ENCODE data around the gene CRMP1.

The CRMP1 gene

GRCh38 chr4:5798946-5799345 is 93.9 kb downstream of the CRMP1 start:
- Histone ChIP-seq H3K27ac (ENCODE audit: insufficient read depth in 1 of 2, low read depth in 1 of 2, low read length in 2 of 2, poor library complexity in 1 of 2, severe bottlenecking in 2 of 2) (no peak overlapping the region), H3K9me3 (ENCODE audit: control extremely low read depth in 1 of 5, control insufficient read depth in 4 of 5, insufficient read depth in 2 of 5, low read depth in 1 of 5, low read length in 4 of 5) (no peaks in the 10 kb centered on the region), H3K4me3 (ENCODE audit: control insufficient read depth in 1 of 7, extremely low read depth in 1 of 7, insufficient read depth in 4 of 7, low read depth in 2 of 7, low read length in 6 of 7) (no peak overlapping the region), H3K27me3 (replicated peaks in 2 of 5; ENCODE audit: control insufficient read depth in 4 of 5, insufficient read depth in 5 of 5, low read length in 4 of 5) (no peaks in the 10 kb centered on the region), H3K4me1 (ENCODE audit: control extremely low read depth in 1 of 4, control insufficient read depth in 4 of 4, insufficient read depth in 4 of 4, low read length in 3 of 4) (no peaks in the 10 kb centered on the region), H3K36me3 (ENCODE audit: control insufficient read depth in 4 of 4, insufficient read depth in 4 of 4, low read length in 3 of 4) (peaks cover 0 to 6% (median 2%) of the 10 kb centered on the region in 4 experiments)
- no peak for DNase-seq
- CTCF ChIA-PET, result interaction anchor here (0.8 kb wide), 1 partner anchor 931 kb away, joined by 3 read pairs; no protein-coding TSS in a partner anchor
- POLR2A ChIA-PET, result no interaction called here
- 92% methylated on average over 8 of the region's 11 CpGs for WGBS (ENCODE audit: insufficient coverage)

GRCh38 chr4:5798462-5798861 is 94.4 kb downstream of the CRMP1 start:
- Histone ChIP-seq H3K4me1 (ENCODE audit: control extremely low read depth in 1 of 4, control insufficient read depth in 4 of 4, insufficient read depth in 4 of 4, low read length in 3 of 4) (no peaks in the 10 kb centered on the region), H3K4me3 (ENCODE audit: control insufficient read depth in 1 of 7, extremely low read depth in 1 of 7, insufficient read depth in 4 of 7, low read depth in 2 of 7, low read length in 6 of 7) (no peak overlapping the region), H3K9me3 (ENCODE audit: control extremely low read depth in 1 of 5, control insufficient read depth in 4 of 5, insufficient read depth in 2 of 5, low read depth in 1 of 5, low read length in 4 of 5) (no peaks in the 10 kb centered on the region), H3K27ac (ENCODE audit: insufficient read depth in 1 of 2, low read depth in 1 of 2, low read length in 2 of 2, poor library complexity in 1 of 2, severe bottlenecking in 2 of 2) (no peak overlapping the region), H3K27me3 (replicated peaks in 2 of 5; ENCODE audit: control insufficient read depth in 4 of 5, insufficient read depth in 5 of 5, low read length in 4 of 5) (no peaks in the 10 kb centered on the region), H3K36me3 (ENCODE audit: control insufficient read depth in 4 of 4, insufficient read depth in 4 of 4, low read length in 3 of 4) (peaks cover 0 to 6% (median 2%) of the 10 kb centered on the region in 4 experiments)
- 95% methylated on average over 11 of the region's 11 CpGs for WGBS (ENCODE audit: insufficient coverage)
- ChIA-PET POLR2A (no interaction called here), CTCF (interaction anchor here (0.8 kb wide), 1 partner anchor 931 kb away, joined by 3 read pairs; no protein-coding TSS in a partner anchor)
- DNase-seq, result no peak

- Histone ChIP-seq H3K4me3 (ENCODE audit: control insufficient read depth in 1 of 7, extremely low read depth in 1 of 7, insufficient read depth in 4 of 7, low read depth in 2 of 7, low read length in 6 of 7) (no peak overlapping the region), H3K36me3 (ENCODE audit: control insufficient read depth in 4 of 4, insufficient read depth in 4 of 4, low read length in 3 of 4) (peaks cover 0 to 6% (median 0%) of the 10 kb centered on the region in 4 experiments), H3K4me1 (ENCODE audit: control extremely low read depth in 1 of 4, control insufficient read depth in 4 of 4, insufficient read depth in 4 of 4, low read length in 3 of 4) (no peaks in the 10 kb centered on the region), H3K9me3 (ENCODE audit: control extremely low read depth in 1 of 5, control insufficient read depth in 4 of 5, insufficient read depth in 2 of 5, low read depth in 1 of 5, low read length in 4 of 5) (no peaks in the 10 kb centered on the region), H3K27me3 (replicated peaks in 2 of 5; ENCODE audit: control insufficient read depth in 4 of 5, insufficient read depth in 5 of 5, low read length in 4 of 5) (no peaks in the 10 kb centered on the region), H3K27ac (ENCODE audit: insufficient read depth in 1 of 2, low read depth in 1 of 2, low read length in 2 of 2, poor library complexity in 1 of 2, severe bottlenecking in 2 of 2) (no peak overlapping the region)
- no peak for DNase-seq
- ChIA-PET CTCF (interaction anchor here (1.3 kb wide), 1 partner anchor 13 kb away, joined by 3 read pairs; no protein-coding TSS in a partner anchor), POLR2A (no interaction called here)
- WGBS (ENCODE audit: insufficient coverage), result 87% methylated on average over 5 of the region's 6 CpGs
These were observed 95.0 kb downstream of the CRMP1 start for GRCh38 chr4:5797866-5798265.

- Histone ChIP-seq H3K4me3 (ENCODE audit: control insufficient read depth in 1 of 7, extremely low read depth in 1 of 7, insufficient read depth in 4 of 7, low read depth in 2 of 7, low read length in 6 of 7) (no peak overlapping the region), H3K36me3 (ENCODE audit: control insufficient read depth in 4 of 4, insufficient read depth in 4 of 4, low read length in 3 of 4) (peaks cover 0 to 3% (median 0%) of the 10 kb centered on the region in 4 experiments), H3K9me3 (ENCODE audit: control extremely low read depth in 1 of 5, control insufficient read depth in 4 of 5, insufficient read depth in 2 of 5, low read depth in 1 of 5, low read length in 4 of 5) (no peaks in the 10 kb centered on the region), H3K27me3 (replicated peaks in 2 of 5; ENCODE audit: control insufficient read depth in 4 of 5, insufficient read depth in 5 of 5, low read length in 4 of 5) (no peaks in the 10 kb centered on the region), H3K27ac (ENCODE audit: insufficient read depth in 1 of 2, low read depth in 1 of 2, low read length in 2 of 2, poor library complexity in 1 of 2, severe bottlenecking in 2 of 2) (no peak overlapping the region), H3K4me1 (ENCODE audit: control extremely low read depth in 1 of 4, control insufficient read depth in 4 of 4, insufficient read depth in 4 of 4, low read length in 3 of 4) (no peaks in the 10 kb centered on the region)
- ChIA-PET POLR2A (no interaction called here), CTCF (interaction anchor here (1.3 kb wide), 1 partner anchor 13 kb away, joined by 3 read pairs; no protein-coding TSS in a partner anchor)
- 91% methylated on average over 17 of the region's 18 CpGs for WGBS (ENCODE audit: insufficient coverage)
- no peak for DNase-seq
These were observed 95.9 kb downstream of the CRMP1 start for GRCh38 chr4:5796976-5797375.

- CTCF ChIA-PET, result no interaction called here
- H3K36me3 ChIP-seq (ENCODE audit: control insufficient read depth in 4 of 4, insufficient read depth in 4 of 4, low read length in 3 of 4), result no peaks in the 10 kb centered on the region
These were observed 97.3 kb downstream of the CRMP1 start for GRCh38 chr4:5795580-5795979.

GRCh38 chr4:5793514-5793913 is 99.4 kb downstream of the CRMP1 start:
- POLR2A ChIA-PET, result no interaction called here
- Histone ChIP-seq H3K4me1 (ENCODE audit: control extremely low read depth in 1 of 4, control insufficient read depth in 4 of 4, insufficient read depth in 4 of 4, low read length in 3 of 4) (no peaks in the 10 kb centered on the region), H3K9me3 (ENCODE audit: control extremely low read depth in 1 of 5, control insufficient read depth in 4 of 5, insufficient read depth in 2 of 5, low read depth in 1 of 5, low read length in 4 of 5) (no peaks in the 10 kb centered on the region), H3K27me3 (replicated peaks in 2 of 5; ENCODE audit: control insufficient read depth in 4 of 5, insufficient read depth in 5 of 5, low read length in 4 of 5) (no peaks in the 10 kb centered on the region), H3K27ac (ENCODE audit: insufficient read depth in 1 of 2, low read depth in 1 of 2, low read length in 2 of 2, poor library complexity in 1 of 2, severe bottlenecking in 2 of 2) (no peak overlapping the region), H3K4me3 (ENCODE audit: control insufficient read depth in 1 of 7, extremely low read depth in 1 of 7, insufficient read depth in 4 of 7, low read depth in 2 of 7, low read length in 6 of 7) (no peak overlapping the region), H3K36me3 (ENCODE audit: control insufficient read depth in 4 of 4, insufficient read depth in 4 of 4, low read length in 3 of 4) (no peaks in the 10 kb centered on the region)
- DNase-seq, result no peak
- 88% methylated on average over 10 of the region's 13 CpGs for WGBS (ENCODE audit: insufficient coverage)
- CTCF ChIA-PET, result interaction anchor here (1.5 kb wide), 1 partner anchor 15 kb away, joined by 4 read pairs; no protein-coding TSS in a partner anchor

More at GRCh38 chr4:5795580-5795979, 97.3 kb downstream of the CRMP1 start:
- POLR2A ChIA-PET, result interaction anchor here (0.7 kb wide), 1 partner anchor 1124 kb away, joined by 4 read pairs; no protein-coding TSS in a partner anchor
- H3K27me3 ChIP-seq (replicated peaks in 2 of 5; ENCODE audit: control insufficient read depth in 4 of 5, insufficient read depth in 5 of 5, low read length in 4 of 5), result no peaks in the 10 kb centered on the region
- DNase-seq, result no peak
- WGBS (ENCODE audit: insufficient coverage), result 93% methylated on average over 2 of the region's 5 CpGs
- H3K4me1 ChIP-seq (ENCODE audit: control extremely low read depth in 1 of 4, control insufficient read depth in 4 of 4, insufficient read depth in 4 of 4, low read length in 3 of 4), result no peaks in the 10 kb centered on the region
- no peaks in the 10 kb centered on the region for H3K9me3 ChIP-seq (ENCODE audit: control extremely low read depth in 1 of 5, control insufficient read depth in 4 of 5, insufficient read depth in 2 of 5, low read depth in 1 of 5, low read length in 4 of 5)
- no peak overlapping the region for H3K27ac ChIP-seq (ENCODE audit: insufficient read depth in 1 of 2, low read depth in 1 of 2, low read length in 2 of 2, poor library complexity in 1 of 2, severe bottlenecking in 2 of 2)
- H3K4me3 ChIP-seq (ENCODE audit: control insufficient read depth in 1 of 7, extremely low read depth in 1 of 7, insufficient read depth in 4 of 7, low read depth in 2 of 7, low read length in 6 of 7), result no peak overlapping the region

GRCh38 chr4:5791654-5792053 is 101.2 kb downstream of the CRMP1 start:
- POLR2A ChIA-PET, result no interaction called here
- CTCF ChIA-PET, result interaction anchor here (1.5 to 1.8 kb wide), 2 partner anchors 742 to 798 kb away, joined by 4 to 6 read pairs; no protein-coding TSS in a partner anchor
- 100% methylated on average over 2 of the region's 3 CpGs for WGBS (ENCODE audit: insufficient coverage)
- H3K4me3 ChIP-seq (ENCODE audit: control insufficient read depth in 1 of 7, extremely low read depth in 1 of 7, insufficient read depth in 4 of 7, low read depth in 2 of 7, low read length in 6 of 7), result no peak overlapping the region
- H3K36me3 ChIP-seq (ENCODE audit: control insufficient read depth in 4 of 4, insufficient read depth in 4 of 4, low read length in 3 of 4), result peaks cover 0 to 2% (median 0%) of the 10 kb centered on the region in 4 experiments
- no peaks in the 10 kb centered on the region for H3K27me3 ChIP-seq (replicated peaks in 2 of 5; ENCODE audit: control insufficient read depth in 4 of 5, insufficient read depth in 5 of 5, low read length in 4 of 5)
- no peak overlapping the region for H3K27ac ChIP-seq (ENCODE audit: insufficient read depth in 1 of 2, low read depth in 1 of 2, low read length in 2 of 2, poor library complexity in 1 of 2, severe bottlenecking in 2 of 2)
- DNase-seq, result no peak
- no peaks in the 10 kb centered on the region for H3K9me3 ChIP-seq (ENCODE audit: control extremely low read depth in 1 of 5, control insufficient read depth in 4 of 5, insufficient read depth in 2 of 5, low read depth in 1 of 5, low read length in 4 of 5)
- no peaks in the 10 kb centered on the region for H3K4me1 ChIP-seq (ENCODE audit: control extremely low read depth in 1 of 4, control insufficient read depth in 4 of 4, insufficient read depth in 4 of 4, low read length in 3 of 4)
